ENCODE results near the gene KRTAP5-3. TPM values are rescaled to one million over a fixed set of nuclear protein-coding genes. Genes with fewer than 3 reads are reported as not detected.

Gene KRTAP5-3
- total RNA-seq, 1 donor from 2014 or later: not detected

- no peak for FAIRE-seq
These were observed 40.6 kb downstream of the KRTAP5-3 start for GRCh38 chr11:1567721-1568100.

DNA sequence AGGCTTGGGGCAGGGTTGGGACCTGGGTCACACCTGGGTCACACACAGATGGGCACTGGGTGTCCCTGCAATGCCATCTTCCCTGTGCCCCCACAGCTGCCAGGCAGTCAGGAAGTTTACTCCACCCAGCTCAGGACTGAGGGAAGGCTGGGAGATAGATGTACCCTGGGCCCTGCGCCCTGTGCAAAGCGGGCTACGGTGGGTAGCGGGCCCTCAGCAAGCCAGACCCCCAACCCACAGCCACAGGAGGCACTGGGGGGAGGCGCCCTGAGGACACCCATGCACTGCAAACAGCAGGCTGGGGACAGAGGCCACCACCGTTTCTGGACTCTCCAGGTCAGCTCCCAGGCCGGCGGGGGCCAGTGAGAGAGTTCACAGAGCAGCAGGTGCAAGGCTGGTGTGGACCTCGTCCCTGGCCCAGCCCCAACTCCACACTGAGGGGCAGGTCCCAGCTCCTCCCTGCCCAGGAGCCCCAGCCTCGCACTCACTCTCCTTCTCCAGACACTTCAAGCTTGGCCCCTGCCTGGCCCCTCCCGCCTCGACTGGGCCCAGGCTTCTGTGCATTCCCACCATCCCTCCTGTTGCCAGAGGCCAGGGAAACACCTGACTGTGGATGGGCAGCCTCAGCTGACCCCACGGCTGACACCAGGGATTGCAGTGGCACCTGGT is 41.1 kb downstream of the KRTAP5-3 start:
- DNase-seq (ENCODE audit: low spot score in 2 of 2) (no peak), FAIRE-seq (no peak)

More at GRCh38 chr11:1567721-1568100, 40.6 kb downstream of the KRTAP5-3 start:
- DNase-seq (ENCODE audit: low spot score in 2 of 2): no peak

DNA sequence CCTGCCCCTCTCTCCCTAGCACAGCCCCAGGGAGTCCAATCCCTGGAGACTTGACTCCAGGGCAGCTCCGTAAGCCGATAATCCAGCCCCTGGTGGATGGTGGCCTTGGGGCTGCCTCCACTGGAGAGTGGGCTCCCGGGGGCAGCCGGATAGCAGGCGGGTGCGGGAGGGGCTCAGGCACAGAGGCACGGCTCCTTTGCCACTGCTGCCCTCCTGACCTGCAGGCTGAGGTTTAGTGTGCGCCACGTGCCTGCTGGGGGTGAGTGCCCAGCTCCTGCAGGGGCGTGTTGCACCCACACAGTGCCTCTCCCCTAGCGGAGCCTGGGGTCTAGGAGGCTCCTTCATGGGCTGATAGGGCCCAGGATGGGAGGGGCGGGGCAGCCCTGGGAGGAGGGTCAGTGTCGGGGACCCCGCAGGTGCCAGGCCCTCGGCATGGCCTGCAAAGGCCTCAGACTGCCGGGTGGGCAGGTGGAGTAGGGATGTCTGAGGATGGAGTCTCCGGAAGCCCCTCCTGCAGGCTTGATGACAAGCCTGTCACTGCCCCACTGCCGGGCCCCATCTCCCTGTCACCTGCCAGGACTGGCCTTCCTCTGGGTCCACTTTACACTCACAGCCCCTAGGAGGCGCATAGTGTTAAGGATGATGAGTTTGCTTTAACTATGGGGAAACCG is 41.7 kb downstream of the KRTAP5-3 start:
- DNase-seq (ENCODE audit: low spot score in 2 of 2): no peak
- no peak for FAIRE-seq

DNA sequence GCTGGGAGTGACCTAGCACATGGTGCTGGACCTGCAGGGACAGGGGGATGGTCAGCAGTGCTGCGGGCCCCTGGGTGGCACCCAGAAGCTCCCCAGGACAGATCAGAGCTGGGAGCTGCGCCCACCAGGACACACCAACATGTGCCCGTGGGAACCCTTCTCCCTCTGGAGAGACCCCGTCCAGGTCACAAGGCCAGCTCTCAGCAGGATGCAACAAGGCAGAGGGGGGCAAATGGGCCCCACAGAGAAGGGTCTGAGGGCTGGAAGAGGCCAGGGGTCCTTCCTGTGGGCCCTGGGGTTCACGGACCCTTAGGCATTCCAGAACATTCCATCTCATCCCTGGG is 42.4 kb downstream of the KRTAP5-3 start:
- no peak for DNase-seq (ENCODE audit: low spot score in 2 of 2)
- no peak for FAIRE-seq

DNA sequence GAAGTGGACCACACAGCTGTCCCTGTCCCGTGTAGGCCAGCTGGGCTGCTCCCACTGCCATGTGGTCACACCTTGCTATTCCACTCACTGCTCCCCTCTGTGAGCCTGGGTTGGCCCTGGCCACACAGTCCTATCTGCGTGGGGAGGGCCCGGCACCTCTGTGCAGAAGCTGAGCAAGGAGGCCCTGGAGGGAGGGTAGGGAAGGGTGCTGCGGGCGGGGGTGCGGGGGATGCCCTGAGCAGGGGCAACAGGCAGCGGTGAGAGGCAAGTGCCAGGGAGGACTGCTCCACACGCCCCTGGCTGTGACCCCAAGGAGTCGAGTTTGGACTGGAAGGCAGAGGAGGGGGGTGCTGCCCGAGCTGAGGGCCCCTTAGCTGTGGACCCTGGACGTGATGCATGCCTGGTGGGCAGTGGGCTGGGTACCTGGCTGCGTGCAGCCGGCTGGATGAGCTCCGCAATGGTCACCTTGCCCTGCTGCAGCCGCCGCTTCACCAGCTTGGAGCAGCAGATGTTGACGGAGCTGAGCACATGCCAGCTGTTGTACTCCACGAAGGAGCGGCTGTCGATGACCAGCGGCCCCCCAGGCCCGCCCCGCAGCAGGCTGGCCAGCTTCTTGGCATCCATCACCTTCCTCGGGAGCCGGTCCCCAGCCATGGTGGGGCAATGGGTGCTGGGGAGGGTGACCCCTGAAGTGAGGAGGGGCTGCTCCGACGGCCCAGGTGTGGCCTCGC is 42.9 kb downstream of the KRTAP5-3 start:
- no peak for DNase-seq (ENCODE audit: low spot score in 2 of 2)
- FAIRE-seq: no peak

- DNase-seq (ENCODE audit: low spot score in 2 of 2): peak in 1 of 2 donors; percentile 82
- no peak for FAIRE-seq
These were observed 43.6 kb downstream of the KRTAP5-3 start for GRCh38 chr11:1564535-1565172.

DNA sequence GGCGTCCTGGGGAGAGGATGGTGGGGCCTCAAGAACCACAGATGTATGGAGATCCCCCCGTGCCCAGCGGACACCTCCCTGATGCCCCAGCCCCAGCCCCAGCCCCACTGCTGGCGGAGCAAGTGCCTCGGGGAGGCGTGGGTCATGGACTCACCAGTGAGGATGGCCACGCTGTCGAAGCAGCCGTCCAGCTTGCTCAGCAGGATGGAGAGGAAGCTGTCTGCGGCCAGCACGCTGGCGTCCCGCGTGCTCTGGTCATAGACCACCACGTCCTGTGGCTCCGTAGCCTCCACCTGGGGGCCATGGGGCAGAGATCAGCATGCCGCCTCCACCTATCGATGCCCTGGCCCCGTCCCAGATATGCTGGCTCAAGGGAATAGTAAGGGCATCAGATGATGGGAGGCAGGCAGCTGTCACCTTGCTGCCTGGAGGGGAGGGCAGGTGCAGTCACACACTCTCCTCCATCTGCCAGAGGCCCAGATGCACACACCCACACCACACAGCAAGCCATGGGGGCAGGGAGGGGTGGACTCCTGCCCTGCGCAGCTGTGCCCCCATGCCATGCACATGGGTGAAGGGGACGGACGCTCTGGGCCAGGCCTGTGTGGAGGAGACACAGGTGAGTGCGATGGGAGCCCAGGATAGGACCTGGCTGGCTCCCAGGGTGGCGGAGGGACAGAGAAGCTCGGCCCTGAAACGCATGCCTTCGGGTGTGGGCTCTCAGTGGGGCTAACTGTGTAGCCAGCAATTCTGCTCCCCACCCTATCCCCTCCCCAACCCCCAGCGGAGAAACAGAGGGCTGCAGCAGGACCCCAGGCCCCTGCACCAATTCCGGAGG is 44.3 kb downstream of the KRTAP5-3 start:
- no peak for DNase-seq (ENCODE audit: low spot score in 2 of 2)
- no peak for FAIRE-seq

GRCh38 chr11:1563149-1563638 is 45.1 kb downstream of the KRTAP5-3 start:
- no peak for DNase-seq (ENCODE audit: low spot score in 2 of 2)
- FAIRE-seq: no peak

GRCh38 chr11:1562469-1563148 is 45.7 kb downstream of the KRTAP5-3 start:
- no peak for FAIRE-seq
- DNase-seq (ENCODE audit: low spot score in 2 of 2): no peak

DNA sequence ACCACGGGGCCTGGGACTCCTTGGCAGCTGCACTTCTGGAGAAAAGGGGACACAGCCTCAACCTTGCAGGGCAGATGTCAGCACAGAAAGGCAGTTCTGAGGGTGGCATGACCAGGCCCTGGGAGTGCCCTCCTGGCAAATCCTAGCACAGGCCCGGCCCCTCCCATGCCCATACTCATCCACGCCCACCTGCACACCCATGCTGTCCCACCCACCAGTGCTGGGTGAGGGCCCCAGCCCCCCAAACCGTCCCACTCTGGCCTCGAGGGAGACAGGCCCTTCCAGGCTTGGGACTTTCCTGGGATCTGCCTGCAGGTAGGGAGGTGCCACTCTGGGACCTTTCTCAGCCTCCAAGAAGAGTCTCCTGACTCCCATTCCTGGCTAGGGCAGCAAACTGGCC is 46.3 kb downstream of the KRTAP5-3 start:
- FAIRE-seq: no peak

DNA sequence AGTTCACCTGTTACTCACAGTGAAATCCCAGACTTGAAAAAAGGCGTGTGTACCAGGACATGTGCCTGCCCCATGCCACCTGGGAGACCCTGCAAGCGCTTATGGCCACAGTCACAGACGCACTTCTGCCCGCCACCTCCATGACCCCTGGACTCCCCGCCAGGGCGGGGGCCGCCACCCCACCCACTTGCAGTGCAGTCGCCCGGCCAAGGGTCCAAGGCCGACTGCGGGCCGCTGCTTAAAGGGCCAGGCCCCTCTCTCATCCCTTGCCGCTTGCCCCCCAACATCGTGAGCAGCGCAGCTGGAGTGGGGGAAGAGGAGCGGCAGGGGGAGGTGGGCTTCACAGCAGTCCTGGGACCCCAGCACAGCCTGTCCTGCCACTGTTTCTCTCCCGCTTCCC is 47.0 kb downstream of the KRTAP5-3 start:
- FAIRE-seq: no peak
- DNase-seq (ENCODE audit: low spot score in 2 of 2): no peak

More for the DNA sequence above, 46.3 kb downstream of the KRTAP5-3 start:
- no peak for DNase-seq (ENCODE audit: low spot score in 2 of 2)

DNA sequence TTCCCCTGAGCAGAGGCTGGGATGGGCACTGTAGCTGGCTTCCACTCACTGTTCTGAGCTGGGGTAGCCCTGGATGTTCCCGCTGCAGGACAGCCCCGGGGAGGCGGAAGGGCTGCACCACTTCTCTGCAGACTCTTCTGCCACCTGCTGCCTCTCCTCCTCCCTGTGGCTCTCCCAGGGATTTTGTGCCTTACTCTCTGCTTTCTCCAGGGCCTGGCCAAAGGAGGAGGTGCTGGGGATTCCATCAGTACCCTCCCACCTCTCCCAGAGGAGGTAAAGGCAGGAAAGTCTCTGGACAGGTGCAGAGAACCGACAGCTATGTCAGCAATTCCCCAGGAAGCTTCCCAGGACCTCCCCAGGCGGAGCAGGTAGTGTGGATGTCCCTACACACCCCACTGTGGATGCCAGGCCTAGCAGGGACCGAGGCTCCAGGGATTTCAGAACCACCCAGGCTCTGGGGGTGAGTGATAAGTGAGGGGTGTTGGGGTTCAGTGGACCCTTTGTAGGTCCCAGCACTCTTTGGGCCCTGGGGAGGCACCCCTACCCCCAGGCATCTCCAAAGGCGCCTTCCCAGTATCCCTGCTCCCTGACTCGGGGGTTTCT is 47.5 kb downstream of the KRTAP5-3 start:
- FAIRE-seq (no peak), DNase-seq (ENCODE audit: low spot score in 2 of 2) (no peak)

GRCh38 chr11:1560002-1560648 is 48.1 kb downstream of the KRTAP5-3 start:
- no peak for DNase-seq (ENCODE audit: low spot score in 2 of 2)
- no peak for FAIRE-seq

DNA sequence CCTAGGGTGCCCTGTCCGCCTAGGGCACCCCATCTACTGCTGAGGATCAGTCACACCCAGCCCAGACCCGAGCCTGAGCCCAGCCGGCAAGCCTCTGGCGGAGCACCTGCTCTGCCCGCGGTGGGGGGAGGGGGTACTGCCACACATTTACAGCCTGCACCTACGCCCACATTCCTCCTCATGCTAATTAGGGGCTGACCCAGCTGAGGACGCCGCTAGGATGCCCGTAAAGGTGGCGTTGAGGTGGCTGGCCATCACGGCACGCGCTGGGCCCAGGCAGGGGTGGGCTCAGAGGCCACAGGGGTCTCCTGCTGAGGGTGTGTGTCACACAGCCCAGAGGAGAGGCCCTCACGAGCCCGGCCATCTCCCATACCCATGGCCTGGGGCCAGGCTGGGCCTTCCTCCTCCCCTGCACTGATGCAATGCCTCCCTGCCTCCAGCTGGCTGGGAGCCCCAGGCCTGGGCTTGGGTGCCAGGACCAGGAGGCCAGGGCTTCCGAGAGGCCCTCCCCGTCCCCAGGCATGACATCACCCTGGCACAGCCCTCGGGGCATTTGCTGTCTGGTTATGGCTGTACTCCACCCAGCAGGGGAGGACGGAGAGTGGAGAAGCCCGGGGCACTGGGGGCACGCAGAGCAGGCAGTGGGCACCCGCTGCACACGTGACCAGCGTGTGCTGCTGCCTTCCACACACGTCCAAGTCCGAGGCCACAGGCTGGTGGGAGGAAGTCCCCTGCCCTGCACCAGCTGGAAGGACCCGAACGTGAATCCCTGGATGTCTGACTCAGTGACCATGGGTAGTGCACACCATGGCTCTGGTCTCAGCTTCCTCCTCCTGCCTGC is 48.9 kb downstream of the KRTAP5-3 start:
- DNase-seq (ENCODE audit: low spot score in 2 of 2) (peak; percentile 92 to 94), FAIRE-seq (no peak)

DNA sequence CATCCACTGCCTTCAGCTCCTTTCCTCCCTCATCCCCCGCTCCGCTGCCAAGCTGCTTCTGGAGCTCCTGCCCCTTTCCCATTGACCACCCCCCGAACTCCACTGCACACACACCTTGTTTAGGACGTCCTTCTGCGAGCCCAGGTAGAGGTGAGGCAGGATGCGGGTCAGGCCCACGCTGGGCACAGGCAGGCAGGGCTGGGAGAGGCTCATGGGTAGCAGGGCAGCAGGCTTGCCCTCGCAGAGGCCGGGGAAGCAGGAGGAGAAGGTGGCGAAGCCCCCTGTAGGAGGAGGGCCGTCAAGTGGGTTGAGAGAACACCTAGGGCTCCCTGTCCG is 49.5 kb downstream of the KRTAP5-3 start:
- FAIRE-seq: no peak
- no peak for DNase-seq (ENCODE audit: low spot score in 2 of 2)

DNA sequence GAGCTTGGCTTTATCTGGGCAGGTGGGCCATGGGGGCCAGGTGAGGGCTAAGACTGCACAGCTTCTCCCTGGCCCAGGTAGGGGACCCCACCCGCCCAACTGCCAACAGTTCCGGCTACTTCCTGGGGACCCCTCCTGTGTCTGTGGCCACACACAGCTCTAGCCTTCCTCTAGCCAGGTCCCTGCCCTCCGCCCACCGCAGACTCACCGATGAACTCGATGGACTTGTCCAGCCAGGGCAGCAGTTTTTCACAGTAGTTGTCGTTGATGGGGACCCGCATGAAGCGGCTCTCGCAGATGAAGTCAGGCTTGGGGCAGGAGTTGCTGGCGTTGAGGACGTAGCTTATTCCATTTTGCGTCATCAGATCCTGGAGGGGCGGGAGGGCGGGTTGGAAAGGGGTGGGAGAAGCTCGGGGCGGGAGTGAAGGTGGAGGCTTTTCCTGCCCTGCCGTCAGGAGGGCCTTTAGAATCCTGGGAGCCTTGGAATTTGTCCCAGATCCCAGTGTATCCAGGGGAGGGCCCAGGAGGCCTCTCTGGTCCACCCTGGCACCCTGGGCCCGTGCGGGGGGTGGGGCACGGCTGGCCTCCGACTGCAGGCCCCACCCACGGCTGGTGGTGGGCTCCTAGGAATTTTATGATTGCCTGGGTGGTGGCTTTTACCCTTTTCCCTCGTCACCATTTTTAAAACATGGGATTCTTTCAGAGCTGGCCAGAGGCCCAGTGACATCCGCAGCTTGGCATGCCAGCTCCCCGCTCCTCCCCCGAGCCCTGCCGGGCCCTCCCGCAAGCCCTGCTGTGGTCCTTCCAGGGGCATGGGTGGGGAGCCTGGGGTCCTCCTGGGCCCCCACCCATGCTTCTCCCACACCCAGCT is 50.1 kb downstream of the KRTAP5-3 start:
- FAIRE-seq (no peak), DNase-seq (ENCODE audit: low spot score in 2 of 2) (peak in 1 of 2 donors; percentile 76)

Data from frontal cortex (tissue), 4 donors.